H54 (cell line): Measurements from ENCODE around the gene TRIM49C.
"Not testable (repeated sequence)": the region's sequence is repeated elsewhere in the genome, so short reads cannot be mapped to it uniquely, and the experiment has no call there.

Source experiments
- DNase-seq: peaks from one replicate; pipeline ENCODE4 v3.0.0; 2011; ENCODE audit warnings: low spot score, mixed read lengths; ENCODE audit not compliant: insufficient read length
- FAIRE-seq: peaks from 3 replicates; lab custom pipeline; 2011; peaks lifted over from hg19 to GRCh38; lab: Jason Lieb, UNC

The TRIM49C gene, protein sequence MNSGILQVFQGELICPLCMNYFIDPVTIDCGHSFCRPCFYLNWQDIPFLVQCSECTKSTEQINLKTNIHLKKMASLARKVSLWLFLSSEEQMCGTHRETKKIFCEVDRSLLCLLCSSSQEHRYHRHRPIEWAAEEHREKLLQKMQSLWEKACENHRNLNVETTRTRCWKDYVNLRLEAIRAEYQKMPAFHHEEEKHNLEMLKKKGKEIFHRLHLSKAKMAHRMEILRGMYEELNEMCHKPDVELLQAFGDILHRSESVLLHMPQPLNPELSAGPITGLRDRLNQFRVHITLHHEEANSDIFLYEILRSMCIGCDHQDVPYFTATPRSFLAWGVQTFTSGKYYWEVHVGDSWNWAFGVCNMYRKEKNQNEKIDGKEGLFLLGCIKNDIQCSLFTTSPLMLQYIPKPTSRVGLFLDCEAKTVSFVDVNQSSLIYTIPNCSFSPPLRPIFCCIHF

GRCh38 chr11:90030806-90031205 is at the start of gene TRIM49C:
Gene TRIM49C, plus strand, starts transcription at chr11:90031106. Its CDS starts 4,106 bp downstream, at chr11:90035212.
- DNase-seq, FAIRE-seq: not testable (repeated sequence)

DNA sequence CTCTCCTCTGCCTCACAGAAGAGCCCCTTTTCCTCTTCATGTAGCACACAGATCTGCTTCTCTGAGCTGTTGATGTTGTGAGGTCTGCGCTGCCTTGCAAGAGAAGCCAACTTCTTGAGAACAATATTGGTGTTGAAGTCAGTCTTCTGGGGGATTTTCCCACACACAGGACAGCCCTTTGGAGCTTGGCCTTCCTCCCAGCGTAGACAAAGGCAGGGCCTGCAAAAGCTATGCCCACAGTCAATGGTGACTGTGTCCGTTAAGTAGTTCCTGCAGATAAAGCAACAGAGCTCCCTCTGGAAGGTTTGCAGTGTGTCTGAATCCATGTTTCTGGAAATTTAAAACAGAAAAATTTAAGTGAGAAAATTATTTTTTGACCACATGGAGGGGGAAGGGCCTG is 6.7 kb upstream of the TRIM49C start:
- DNase-seq, FAIRE-seq: not testable (repeated sequence)

GRCh38 chr11:90051591-90052209 is 20.8 kb downstream of the TRIM49C start:
- FAIRE-seq, DNase-seq: not testable (repeated sequence)

DNA sequence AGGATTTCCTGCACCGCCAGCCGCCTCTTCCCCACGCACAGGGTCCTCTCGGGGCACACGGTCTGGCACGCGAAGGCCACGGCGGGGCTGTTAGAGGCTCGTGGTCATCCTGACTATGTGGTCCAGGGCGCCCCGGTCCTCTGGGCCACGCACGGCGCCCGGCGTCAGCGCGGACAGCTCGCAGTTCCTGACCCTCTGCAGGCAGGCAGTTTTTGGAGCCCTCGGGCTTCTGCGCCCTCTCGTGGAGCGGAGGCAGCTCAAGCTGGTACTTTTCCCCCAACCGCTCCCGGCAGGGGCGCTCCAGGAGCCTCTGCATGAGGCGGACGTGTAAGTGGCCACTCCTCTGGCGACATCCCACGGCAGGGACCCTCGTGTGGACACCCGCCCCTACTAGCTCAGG is 21.4 kb downstream of the TRIM49C start:
- DNase-seq, FAIRE-seq: not testable (repeated sequence)

DNA sequence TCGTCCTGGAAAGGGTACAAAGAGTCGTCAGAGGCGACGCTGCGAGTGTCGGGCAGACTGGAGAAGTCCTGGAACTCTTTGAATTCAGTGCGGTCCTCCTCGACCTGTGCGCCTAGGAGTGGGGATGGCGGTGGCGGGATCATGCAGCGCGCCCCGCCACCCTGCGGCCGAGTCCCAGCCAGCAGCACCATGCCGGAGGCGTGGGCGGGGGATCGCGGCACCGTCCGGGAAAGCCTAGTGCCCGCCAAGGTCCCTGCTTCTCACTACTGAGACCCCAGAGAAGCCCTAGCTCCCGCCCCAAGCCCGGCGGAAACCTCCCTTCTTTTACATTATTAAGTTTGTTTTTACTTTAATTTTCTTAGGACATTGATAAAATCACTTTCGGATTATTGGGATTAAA is 22.6 kb downstream of the TRIM49C start:
- DNase-seq, FAIRE-seq: not testable (repeated sequence)

- not testable (repeated sequence) for FAIRE-seq, DNase-seq
Observed at GRCh38 chr11:90085650-90086049, 54.7 kb downstream of the TRIM49C start, which contains the start of gene UBTFL1. Gene UBTFL1, plus strand, starts transcription at chr11:90085950. Its CDS starts 0 bp downstream, at chr11:90085950.

DNA sequence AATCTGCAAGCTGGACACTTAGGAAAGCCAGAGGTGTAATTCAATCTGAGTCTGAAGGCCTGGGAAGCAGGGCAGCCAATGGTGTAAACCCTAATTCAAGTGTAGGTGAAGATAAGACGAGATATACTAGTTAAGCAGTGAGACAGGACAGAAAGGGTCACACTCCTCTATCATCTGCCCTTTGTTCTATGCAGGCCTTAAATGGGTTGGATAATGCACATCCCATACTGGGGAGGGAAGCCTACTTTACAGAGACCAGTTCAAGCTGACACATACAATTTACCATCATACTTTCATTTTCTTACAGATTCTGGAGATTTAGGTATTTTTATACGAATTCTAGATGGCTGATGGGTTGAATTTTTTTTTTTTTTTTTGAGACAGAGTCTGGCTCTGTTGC is 57.8 kb downstream of the TRIM49C start:
- FAIRE-seq, DNase-seq: not testable (repeated sequence)
